Measurements from ENCODE around the gene VAV1.

Gene VAV1

DNA sequence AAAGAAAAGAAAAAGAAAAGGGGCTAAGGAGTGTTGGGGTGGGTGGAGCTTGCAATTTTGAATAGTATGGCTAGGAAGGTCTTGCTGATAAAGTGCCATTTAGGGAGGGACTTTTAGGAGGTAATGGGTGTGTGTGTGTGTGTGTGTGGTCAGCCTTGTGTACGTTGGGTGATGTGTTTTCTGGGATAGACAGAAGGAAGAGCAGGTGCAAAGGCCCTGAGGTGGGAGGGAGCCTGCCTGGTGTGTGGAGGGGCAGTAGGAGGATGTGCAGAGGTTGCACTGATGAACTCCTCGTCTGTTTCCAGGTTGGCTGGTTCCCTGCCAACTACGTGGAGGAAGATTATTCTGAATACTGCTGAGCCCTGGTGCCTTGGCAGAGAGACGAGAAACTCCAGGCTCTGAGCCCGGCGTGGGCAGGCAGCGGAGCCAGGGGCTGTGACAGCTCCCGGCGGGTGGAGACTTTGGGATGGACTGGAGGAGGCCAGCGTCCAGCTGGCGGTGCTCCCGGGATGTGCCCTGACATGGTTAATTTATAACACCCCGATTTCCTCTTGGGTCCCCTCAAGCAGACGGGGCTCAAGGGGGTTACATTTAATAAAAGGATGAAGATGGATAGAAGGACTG, 84.4 kb downstream of the VAV1 start:
- Histone ChIP-seq H3K4me3 (ENCODE audit: low read length) (no peak overlapping the region), H3K27ac (ENCODE audit: low read length) (no peak overlapping the region), H3K4me1 (ENCODE audit: low read length) (peaks cover 7% of the 10 kb centered on the region), H3K27me3 (replicated peaks; ENCODE audit: insufficient read depth, low read length) (no peaks in the 10 kb centered on the region), H2AFZ (ENCODE audit: low read length) (no peak overlapping the region), H4K20me1 (ENCODE audit: insufficient read depth, low read length) (no peaks in the 10 kb centered on the region), H3K9ac (ENCODE audit: low read length) (no peak overlapping the region), H3F3A (ENCODE audit: insufficient read depth, low read length) (peaks cover 13% of the 10 kb centered on the region), H3K9me2 (replicated peaks; ENCODE audit: insufficient read depth, low read length) (no peaks in the 10 kb centered on the region), H3K79me2 (ENCODE audit: low read length) (no peaks in the 10 kb centered on the region), H3K4me2 (ENCODE audit: low read depth, low read length) (no peak overlapping the region), H3K9me3 (replicated peaks; ENCODE audit: insufficient read depth, low read length) (no peaks in the 10 kb centered on the region), H3K36me3 (replicated peaks; ENCODE audit: insufficient read depth, low read length) (peaks cover 11% of the 10 kb centered on the region)
- TF ChIP-seq EZH2 (optimal IDR thresholded peaks at IDR 0.05; ENCODE audit: low read depth, low read length) (no peak), EZH2phosphoT487 (IDR thresholded peaks at IDR 0.05; ENCODE audit: low read length) (no peak)
- TF ChIP-seq, protein P1, sequence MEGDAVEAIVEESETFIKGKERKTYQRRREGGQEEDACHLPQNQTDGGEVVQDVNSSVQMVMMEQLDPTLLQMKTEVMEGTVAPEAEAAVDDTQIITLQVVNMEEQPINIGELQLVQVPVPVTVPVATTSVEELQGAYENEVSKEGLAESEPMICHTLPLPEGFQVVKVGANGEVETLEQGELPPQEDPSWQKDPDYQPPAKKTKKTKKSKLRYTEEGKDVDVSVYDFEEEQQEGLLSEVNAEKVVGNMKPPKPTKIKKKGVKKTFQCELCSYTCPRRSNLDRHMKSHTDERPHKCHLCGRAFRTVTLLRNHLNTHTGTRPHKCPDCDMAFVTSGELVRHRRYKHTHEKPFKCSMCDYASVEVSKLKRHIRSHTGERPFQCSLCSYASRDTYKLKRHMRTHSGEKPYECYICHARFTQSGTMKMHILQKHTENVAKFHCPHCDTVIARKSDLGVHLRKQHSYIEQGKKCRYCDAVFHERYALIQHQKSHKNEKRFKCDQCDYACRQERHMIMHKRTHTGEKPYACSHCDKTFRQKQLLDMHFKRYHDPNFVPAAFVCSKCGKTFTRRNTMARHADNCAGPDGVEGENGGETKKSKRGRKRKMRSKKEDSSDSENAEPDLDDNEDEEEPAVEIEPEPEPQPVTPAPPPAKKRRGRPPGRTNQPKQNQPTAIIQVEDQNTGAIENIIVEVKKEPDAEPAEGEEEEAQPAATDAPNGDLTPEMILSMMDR (IDR thresholded peaks at IDR 0.05; ENCODE audit: low read length) = no peak
- DNase-seq = no peak

DNA sequence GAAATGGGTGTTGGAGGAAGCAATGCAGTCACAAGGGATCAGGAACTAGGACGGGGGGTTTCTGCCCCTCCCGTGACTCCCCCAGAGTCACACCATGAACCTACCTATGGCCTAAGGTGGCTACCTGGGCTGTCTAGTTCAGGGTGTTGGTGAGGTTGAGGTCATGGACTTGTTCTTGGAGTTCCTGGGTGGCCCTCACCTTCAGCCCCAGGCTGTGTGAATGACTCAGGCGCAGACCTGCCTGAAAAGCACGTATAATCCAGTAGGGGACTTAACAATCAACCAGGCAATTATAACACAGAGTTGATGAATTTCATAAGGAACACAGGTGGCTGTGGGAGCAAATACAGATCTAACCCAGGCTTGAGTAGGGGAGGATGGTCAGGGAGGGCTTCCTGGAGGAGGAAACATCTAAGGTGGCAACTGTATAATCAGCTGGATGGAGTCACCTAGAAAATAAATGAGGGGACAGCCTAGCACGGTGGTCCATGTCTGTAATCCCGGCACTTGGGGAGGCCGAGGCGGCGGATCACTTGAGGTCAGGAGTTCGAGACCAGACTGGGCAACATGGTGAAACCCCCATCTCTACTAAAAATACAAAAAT, 89.3 kb downstream of the VAV1 start:
- Histone ChIP-seq H3K27me3 (replicated peaks; ENCODE audit: insufficient read depth, low read length) (no peaks in the 10 kb centered on the region), H3F3A (ENCODE audit: insufficient read depth, low read length) (peaks cover 21% of the 10 kb centered on the region), H3K79me2 (ENCODE audit: low read length) (no peaks in the 10 kb centered on the region), H3K36me3 (replicated peaks; ENCODE audit: insufficient read depth, low read length) (no peaks in the 10 kb centered on the region; the same call in 1 of the 2 replicates), H3K27ac (ENCODE audit: low read length) (peak overlapping the region; percentile 32; the same call in 1 of the 2 replicates), H3K4me3 (ENCODE audit: low read length) (no peak overlapping the region), H3K9me3 (replicated peaks; ENCODE audit: insufficient read depth, low read length) (no peaks in the 10 kb centered on the region), H3K9me2 (replicated peaks; ENCODE audit: insufficient read depth, low read length) (no peaks in the 10 kb centered on the region), H3K4me2 (ENCODE audit: low read depth, low read length) (no peak overlapping the region), H3K4me1 (ENCODE audit: low read length) (peaks cover 8% of the 10 kb centered on the region), H2AFZ (ENCODE audit: low read length) (no peak overlapping the region), H4K20me1 (ENCODE audit: insufficient read depth, low read length) (no peaks in the 10 kb centered on the region), H3K9ac (ENCODE audit: low read length) (no peak overlapping the region)
- DNase-seq = no peak
- no peak for TF ChIP-seq EZH2phosphoT487 (IDR thresholded peaks at IDR 0.05; ENCODE audit: low read length)
- TF ChIP-seq EZH2 (optimal IDR thresholded peaks at IDR 0.05; ENCODE audit: low read depth, low read length) = no peak
- TF ChIP-seq, protein P1 (IDR thresholded peaks at IDR 0.05; ENCODE audit: low read length) = no peak

DNA sequence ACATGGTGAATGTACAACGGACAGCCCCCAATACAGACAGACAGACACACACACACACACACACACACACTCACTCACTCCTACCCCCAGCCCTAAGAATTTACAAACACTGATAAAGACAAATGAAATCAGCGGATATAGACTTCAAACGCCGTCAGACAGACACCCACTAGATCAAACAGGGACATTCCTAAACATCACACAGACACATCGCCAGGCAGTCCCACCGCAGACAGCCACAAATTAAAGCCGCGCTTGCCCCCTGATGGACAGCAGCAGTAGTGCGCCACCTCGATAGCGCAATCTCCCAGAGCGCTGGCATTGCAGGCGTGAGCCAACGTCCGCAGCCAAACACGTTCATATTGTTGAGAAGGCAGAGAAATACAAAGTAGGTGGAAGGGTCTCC, 90.2 kb downstream of the VAV1 start:
- H3K4me3 ChIP-seq (ENCODE audit: low read length) = peak overlapping the region; percentile 36; the same call in 1 of the 2 replicates
- TF ChIP-seq, protein P1 (IDR thresholded peaks at IDR 0.05; ENCODE audit: low read length) = peak; percentile 99
- TF ChIP-seq EZH2 (optimal IDR thresholded peaks at IDR 0.05; ENCODE audit: low read depth, low read length) = no peak
- TF ChIP-seq EZH2phosphoT487 (IDR thresholded peaks at IDR 0.05; ENCODE audit: low read length) = no peak

More for the DNA sequence above, 90.2 kb downstream of the VAV1 start:
- peaks cover 21% of the 10 kb centered on the region for H3F3A ChIP-seq (ENCODE audit: insufficient read depth, low read length)
- no peaks in the 10 kb centered on the region for H3K9me3 ChIP-seq (replicated peaks; ENCODE audit: insufficient read depth, low read length)
- peak overlapping the region; percentile 30; the same call in 1 of the 2 replicates for H3K27ac ChIP-seq (ENCODE audit: low read length)
- H3K79me2 ChIP-seq (ENCODE audit: low read length) = no peaks in the 10 kb centered on the region
- DNase-seq = peak; percentile 92
- no peaks in the 10 kb centered on the region for H3K9me2 ChIP-seq (replicated peaks; ENCODE audit: insufficient read depth, low read length)
- H2AFZ ChIP-seq (ENCODE audit: low read length) = no peak overlapping the region
- H3K36me3 ChIP-seq (replicated peaks; ENCODE audit: insufficient read depth, low read length) = no peaks in the 10 kb centered on the region
- H3K4me1 ChIP-seq (ENCODE audit: low read length) = peaks cover 8% of the 10 kb centered on the region
- no peak overlapping the region for H3K9ac ChIP-seq (ENCODE audit: low read length)
- H3K27me3 ChIP-seq (replicated peaks; ENCODE audit: insufficient read depth, low read length) = no peaks in the 10 kb centered on the region
- peak overlapping the region; percentile 48 for H3K4me2 ChIP-seq (ENCODE audit: low read depth, low read length)
- H4K20me1 ChIP-seq (ENCODE audit: insufficient read depth, low read length) = no peaks in the 10 kb centered on the region

Measured in MM.1S (cell line).